DOHH2 (cell line): ENCODE data around the gene NIPBL.

Experiments used
- H3F3A ChIP-seq: fragments of 200-600 bp; sonication (generic), shearing (Covaris generic); 2 replicates; pipeline ENCODE4 v1.6.0; 2016; ENCODE audit warnings: antibody characterized with exemption, mild to moderate bottlenecking; ENCODE audit not compliant: control insufficient read depth, insufficient read depth
- H3K27ac ChIP-seq: fragments of 200-600 bp; sonication (generic); 2 replicates; pipeline ENCODE4 v1.5.1; 2014; ENCODE audit warnings: low read depth, mild to moderate bottlenecking, low read length, moderate library complexity
- H3K27me3 ChIP-seq: fragments of 200-600 bp; sonication (generic); 2 replicates; pipeline ENCODE4 v1.6.1; 2014; ENCODE audit warnings: mild to moderate bottlenecking, low read length, mixed read lengths; ENCODE audit not compliant: control insufficient read depth
- H3K36me3 ChIP-seq: fragments of 200-600 bp; sonication (generic); 2 replicates; pipeline ENCODE4 v1.6.1; 2014; ENCODE audit warnings: mild to moderate bottlenecking, low read length, moderate library complexity, mixed read lengths; ENCODE audit not compliant: control insufficient read depth
- H3K4me1 ChIP-seq: fragments of 200-600 bp; sonication (generic); 2 replicates; pipeline ENCODE4 v1.6.1; 2014; ENCODE audit warnings: mild to moderate bottlenecking, low read length, mixed read lengths; ENCODE audit not compliant: control insufficient read depth
- H3K4me2 ChIP-seq: fragments of 200-600 bp; sonication (generic); 2 replicates; pipeline ENCODE4 v1.6.0; 2014; ENCODE audit warnings: mild to moderate bottlenecking, low read length, moderate library complexity
- H3K4me3 ChIP-seq: fragments of 200-600 bp; sonication (generic); 2 replicates; pipeline ENCODE4 v1.5.1; 2014; ENCODE audit warnings: mild to moderate bottlenecking, low read length, mixed read lengths
- H3K79me2 ChIP-seq: fragments of 200-600 bp; sonication (generic); 2 replicates; pipeline ENCODE4 v1.6.1; 2014; ENCODE audit warnings: mild to moderate bottlenecking, low read length, mixed read lengths; ENCODE audit not compliant: control insufficient read depth
- H3K9me2 ChIP-seq: fragments of 200-600 bp; sonication (generic); replicated peaks from 2 replicates; pipeline ENCODE4 v1.6.1; 2014; ENCODE audit warnings: mild to moderate bottlenecking, low read length, mixed read lengths; ENCODE audit not compliant: control insufficient read depth
- H3K9me3 ChIP-seq: fragments of 200-600 bp; sonication (generic); 2 replicates; pipeline ENCODE4 v1.6.1; 2014; ENCODE audit warnings: antibody characterized with exemption, low read length, mixed read lengths; ENCODE audit not compliant: control insufficient read depth, insufficient read depth
- H4K20me1 ChIP-seq: fragments of 200-600 bp; sonication (generic); 2 replicates; pipeline ENCODE4 v1.6.0; 2014; ENCODE audit warnings: low read depth, mild to moderate bottlenecking, antibody characterized with exemption, low read length, moderate library complexity; ENCODE audit not compliant: control insufficient read depth, insufficient read depth
- EZH2phosphoT487 ChIP-seq: fragments of 200-600 bp; sonication (generic); IDR thresholded peaks from 2 replicates; pipeline ENCODE4 v1.6.1; 2017; ENCODE audit warnings: borderline replicate concordance, mild to moderate bottlenecking, antibody characterized with exemption, low read length, moderate library complexity, mixed read lengths
- TF ChIP-seq, protein P1 (sequence below): fragments of 200-600 bp; sonication (generic); IDR thresholded peaks from one replicate; pipeline ENCODE4 v1.5.1; 2014; ENCODE audit warnings: antibody characterized with exemption, mild to moderate bottlenecking, low read depth, low read length; ENCODE audit not compliant: poor library complexity, severe bottlenecking

NIPBL gene

GRCh38 chr5:36880761-36881160 lies 4.2 kb downstream of the NIPBL start:
- peak overlapping the region; percentile 34 for H3K4me2 ChIP-seq
- TF ChIP-seq, protein P1, sequence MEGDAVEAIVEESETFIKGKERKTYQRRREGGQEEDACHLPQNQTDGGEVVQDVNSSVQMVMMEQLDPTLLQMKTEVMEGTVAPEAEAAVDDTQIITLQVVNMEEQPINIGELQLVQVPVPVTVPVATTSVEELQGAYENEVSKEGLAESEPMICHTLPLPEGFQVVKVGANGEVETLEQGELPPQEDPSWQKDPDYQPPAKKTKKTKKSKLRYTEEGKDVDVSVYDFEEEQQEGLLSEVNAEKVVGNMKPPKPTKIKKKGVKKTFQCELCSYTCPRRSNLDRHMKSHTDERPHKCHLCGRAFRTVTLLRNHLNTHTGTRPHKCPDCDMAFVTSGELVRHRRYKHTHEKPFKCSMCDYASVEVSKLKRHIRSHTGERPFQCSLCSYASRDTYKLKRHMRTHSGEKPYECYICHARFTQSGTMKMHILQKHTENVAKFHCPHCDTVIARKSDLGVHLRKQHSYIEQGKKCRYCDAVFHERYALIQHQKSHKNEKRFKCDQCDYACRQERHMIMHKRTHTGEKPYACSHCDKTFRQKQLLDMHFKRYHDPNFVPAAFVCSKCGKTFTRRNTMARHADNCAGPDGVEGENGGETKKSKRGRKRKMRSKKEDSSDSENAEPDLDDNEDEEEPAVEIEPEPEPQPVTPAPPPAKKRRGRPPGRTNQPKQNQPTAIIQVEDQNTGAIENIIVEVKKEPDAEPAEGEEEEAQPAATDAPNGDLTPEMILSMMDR, result no peak
- TF ChIP-seq EZH2phosphoT487, result no peak
- peaks cover 97% of the 10 kb centered on the region for H3K79me2 ChIP-seq
- H3K36me3 ChIP-seq, result peaks cover 33% of the 10 kb centered on the region
- no peak overlapping the region for H3K4me3 ChIP-seq
- peaks cover 35% of the 10 kb centered on the region for H3K4me1 ChIP-seq
- no peak overlapping the region for H3K27ac ChIP-seq
- no peaks in the 10 kb centered on the region for H3K9me2 ChIP-seq
- H4K20me1 ChIP-seq, result peaks cover 39% of the 10 kb centered on the region
- H3K27me3 ChIP-seq, result no peaks in the 10 kb centered on the region
- no peaks in the 10 kb centered on the region for H3K9me3 ChIP-seq
- peaks cover 5% of the 10 kb centered on the region; the same call in 1 of the 2 replicates for H3F3A ChIP-seq

GRCh38 chr5:36881304-36881703 lies 4.7 kb downstream of the NIPBL start:
- no peaks in the 10 kb centered on the region for H3K9me2 ChIP-seq
- H4K20me1 ChIP-seq, result peaks cover 43% of the 10 kb centered on the region
- no peak for TF ChIP-seq EZH2phosphoT487
- TF ChIP-seq, protein P1, result no peak
- peaks cover 97% of the 10 kb centered on the region for H3K79me2 ChIP-seq
- H3K4me2 ChIP-seq, result 0 out of 2 replicates have a peak overlapping the region, but pooled peaks have one; percentile 18
- peaks cover 33% of the 10 kb centered on the region for H3K36me3 ChIP-seq
- H3K9me3 ChIP-seq, result no peaks in the 10 kb centered on the region
- peaks cover 39% of the 10 kb centered on the region for H3K4me1 ChIP-seq
- H3K27me3 ChIP-seq, result no peaks in the 10 kb centered on the region
- peaks cover 5% of the 10 kb centered on the region; the same call in 1 of the 2 replicates for H3F3A ChIP-seq
- no peak overlapping the region for H3K4me3 ChIP-seq
- H3K27ac ChIP-seq, result no peak overlapping the region

DNA sequence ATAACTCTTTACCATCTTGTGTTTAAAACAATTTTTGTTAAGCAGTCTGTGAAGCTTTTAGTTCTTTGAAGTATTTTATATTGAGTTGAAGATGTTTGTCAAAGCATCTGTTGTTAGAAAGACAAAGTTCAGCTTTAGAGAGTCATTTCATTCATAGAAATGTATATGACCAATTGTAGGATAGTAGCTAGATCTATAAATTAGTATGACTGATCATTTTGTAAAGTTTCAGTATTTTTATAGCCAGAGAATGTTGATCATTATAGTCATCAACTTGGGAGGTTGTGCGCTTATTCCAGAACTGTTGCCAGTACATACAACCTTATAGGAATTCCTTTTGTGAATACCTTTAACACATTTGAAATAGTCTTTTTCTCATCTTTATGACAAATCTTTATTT lies 5.2 kb downstream of the NIPBL start:
- TF ChIP-seq EZH2phosphoT487, result no peak
- TF ChIP-seq, protein P1, result no peak
- Histone ChIP-seq H3K4me1 (peaks cover 43% of the 10 kb centered on the region), H3K9me2 (no peaks in the 10 kb centered on the region), H3K4me2 (peak overlapping the region; percentile 11), H3K36me3 (peaks cover 33% of the 10 kb centered on the region), H4K20me1 (peaks cover 43% of the 10 kb centered on the region), H3K27me3 (no peaks in the 10 kb centered on the region), H3K4me3 (no peak overlapping the region), H3F3A (peaks cover 5% of the 10 kb centered on the region; the same call in 1 of the 2 replicates), H3K9me3 (no peaks in the 10 kb centered on the region), H3K27ac (no peak overlapping the region), H3K79me2 (peaks cover 100% of the 10 kb centered on the region)
